Esophagus squamous epithelium (tissue), 4 donors: ENCODE results near the gene SDF2L1.

ENCODE experiments used
- CTCF ChIP-seq, 6 experiments: fragments of 450-650 bp in 4 of 6; fragments of 200-600 bp in 2 of 6; sonication (generic) in 2 of 6; IDR thresholded peaks; one replicate each; pipeline ENCODE4 v1.5.1; 2016 to 2019; ENCODE audit warnings: antibody characterized with exemption in 6 of 6, mild to moderate bottlenecking in 4 of 6, moderate library complexity in 4 of 6
- POLR2A ChIP-seq, 4 donors: fragments of 450-650 bp; IDR thresholded peaks; one replicate each; pipeline ENCODE4 v1.6.1; 2017; ENCODE audit warnings: antibody characterized with exemption in 4 of 4, mild to moderate bottlenecking in 4 of 4, moderate library complexity in 3 of 4

- TF ChIP-seq POLR2A (IDR thresholded peaks at IDR 0.05) (no peak), CTCF (IDR thresholded peaks at IDR 0.05) (no peak)
Measured at GRCh38 chr22:21640810-21641209, 1.3 kb upstream of the SDF2L1 start.
